WERI-Rb-1 (cell line): ENCODE data around the gene SHROOM3.

ENCODE experiments used
- DNase-seq: peaks from one replicate; pipeline ENCODE4 v3.0.0-alpha.2; 2020
- H3K27ac ChIP-seq: fragments of 250-450 bp; sonication (Bioruptor Pico); 2 replicates; pipeline ENCODE4 v1.5.1; 2020; ENCODE audit warnings: mild to moderate bottlenecking, moderate library complexity
- H3K27me3 ChIP-seq: fragments of 250-450 bp; sonication (Bioruptor Pico); 2 replicates; pipeline ENCODE4 v1.5.1; 2021; ENCODE audit warnings: mild to moderate bottlenecking, low read depth, moderate library complexity; ENCODE audit not compliant: insufficient read depth, severe bottlenecking
- H3K36me3 ChIP-seq: fragments of 250-450 bp; sonication (Bioruptor Pico); 2 replicates; pipeline ENCODE4 v1.5.1; 2020; ENCODE audit warnings: mild to moderate bottlenecking, moderate library complexity
- H3K4me3 ChIP-seq: 2 replicates; pipeline ENCODE4 v1.5.1; 2011; ENCODE audit warnings: low read depth, mild to moderate bottlenecking, control low read depth, low read length
- H3K9me3 ChIP-seq: fragments of 250-450 bp; sonication (Bioruptor Pico); 2 replicates; pipeline ENCODE4 v1.5.1; 2021; ENCODE audit warnings: mild to moderate bottlenecking, moderate library complexity; ENCODE audit not compliant: severe bottlenecking
- TF ChIP-seq, protein P1 (sequence below): IDR thresholded peaks from 2 replicates; pipeline ENCODE4 v1.5.1; 2011; ENCODE audit warnings: low read depth, mild to moderate bottlenecking, control low read depth, inconsistent platforms, low read length

SHROOM3 gene

DNA sequence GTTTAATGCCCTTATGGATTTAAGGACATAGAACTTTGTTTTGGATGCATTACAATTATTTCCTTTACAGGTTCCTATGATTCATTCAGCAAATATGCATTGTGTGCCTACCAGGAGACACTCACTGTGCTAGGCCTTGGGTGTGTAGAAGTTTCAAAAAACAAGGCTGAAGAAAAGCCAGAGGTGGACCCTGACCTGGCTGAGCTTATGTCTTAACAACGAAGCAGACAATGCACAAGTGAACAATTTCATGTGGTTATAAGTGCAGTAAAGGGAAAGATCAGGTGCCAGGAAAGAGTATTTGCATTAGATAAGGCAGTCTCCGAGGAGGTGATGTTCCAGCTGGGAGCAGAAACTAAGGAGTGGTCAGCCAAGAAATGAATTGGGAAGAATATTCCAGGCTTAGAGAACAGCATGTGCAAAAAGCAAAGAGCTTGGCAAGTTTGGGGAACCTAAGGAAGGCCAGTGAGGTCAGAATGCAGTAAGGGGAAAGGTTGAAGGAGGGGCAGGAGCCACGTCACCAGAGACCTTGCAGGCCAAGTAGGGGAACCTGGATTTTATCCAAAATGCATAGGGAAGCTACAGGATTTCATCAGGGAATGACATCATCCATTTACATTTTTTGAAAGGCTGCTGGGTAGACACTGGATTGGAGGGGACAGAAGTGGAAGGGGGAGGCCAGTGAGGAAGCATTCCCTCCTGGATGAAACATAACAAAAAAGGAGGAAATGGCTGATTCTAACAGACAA, 269.3 kb downstream of the SHROOM3 start:
- no peaks in the 10 kb centered on the region for H3K27me3 ChIP-seq
- DNase-seq = no peak
- H3K9me3 ChIP-seq = no peaks in the 10 kb centered on the region
- no peaks in the 10 kb centered on the region for H3K36me3 ChIP-seq
- H3K27ac ChIP-seq = no peak overlapping the region
- TF ChIP-seq, protein P1, sequence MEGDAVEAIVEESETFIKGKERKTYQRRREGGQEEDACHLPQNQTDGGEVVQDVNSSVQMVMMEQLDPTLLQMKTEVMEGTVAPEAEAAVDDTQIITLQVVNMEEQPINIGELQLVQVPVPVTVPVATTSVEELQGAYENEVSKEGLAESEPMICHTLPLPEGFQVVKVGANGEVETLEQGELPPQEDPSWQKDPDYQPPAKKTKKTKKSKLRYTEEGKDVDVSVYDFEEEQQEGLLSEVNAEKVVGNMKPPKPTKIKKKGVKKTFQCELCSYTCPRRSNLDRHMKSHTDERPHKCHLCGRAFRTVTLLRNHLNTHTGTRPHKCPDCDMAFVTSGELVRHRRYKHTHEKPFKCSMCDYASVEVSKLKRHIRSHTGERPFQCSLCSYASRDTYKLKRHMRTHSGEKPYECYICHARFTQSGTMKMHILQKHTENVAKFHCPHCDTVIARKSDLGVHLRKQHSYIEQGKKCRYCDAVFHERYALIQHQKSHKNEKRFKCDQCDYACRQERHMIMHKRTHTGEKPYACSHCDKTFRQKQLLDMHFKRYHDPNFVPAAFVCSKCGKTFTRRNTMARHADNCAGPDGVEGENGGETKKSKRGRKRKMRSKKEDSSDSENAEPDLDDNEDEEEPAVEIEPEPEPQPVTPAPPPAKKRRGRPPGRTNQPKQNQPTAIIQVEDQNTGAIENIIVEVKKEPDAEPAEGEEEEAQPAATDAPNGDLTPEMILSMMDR = no peak
- H3K4me3 ChIP-seq = no peak overlapping the region

- Histone ChIP-seq H3K27me3 (no peaks in the 10 kb centered on the region), H3K27ac (no peak overlapping the region)
- TF ChIP-seq, protein P1 = no peak
Measured at GRCh38 chr4:76705472-76705871, 270.4 kb downstream of the SHROOM3 start.

GRCh38 chr4:76706581-76706980, 271.6 kb downstream of the SHROOM3 start:
- DNase-seq = no peak
- TF ChIP-seq, protein P1 = no peak
- H3K9me3 ChIP-seq = no peaks in the 10 kb centered on the region
- no peak overlapping the region for H3K27ac ChIP-seq
- peaks cover 15% of the 10 kb centered on the region for H3K36me3 ChIP-seq
- H3K27me3 ChIP-seq = no peaks in the 10 kb centered on the region
- H3K4me3 ChIP-seq = no peak overlapping the region

More at GRCh38 chr4:76705472-76705871, 270.4 kb downstream of the SHROOM3 start:
- Histone ChIP-seq H3K4me3 (no peak overlapping the region), H3K36me3 (peaks cover 5% of the 10 kb centered on the region), H3K9me3 (no peaks in the 10 kb centered on the region)
- no peak for DNase-seq

DNA sequence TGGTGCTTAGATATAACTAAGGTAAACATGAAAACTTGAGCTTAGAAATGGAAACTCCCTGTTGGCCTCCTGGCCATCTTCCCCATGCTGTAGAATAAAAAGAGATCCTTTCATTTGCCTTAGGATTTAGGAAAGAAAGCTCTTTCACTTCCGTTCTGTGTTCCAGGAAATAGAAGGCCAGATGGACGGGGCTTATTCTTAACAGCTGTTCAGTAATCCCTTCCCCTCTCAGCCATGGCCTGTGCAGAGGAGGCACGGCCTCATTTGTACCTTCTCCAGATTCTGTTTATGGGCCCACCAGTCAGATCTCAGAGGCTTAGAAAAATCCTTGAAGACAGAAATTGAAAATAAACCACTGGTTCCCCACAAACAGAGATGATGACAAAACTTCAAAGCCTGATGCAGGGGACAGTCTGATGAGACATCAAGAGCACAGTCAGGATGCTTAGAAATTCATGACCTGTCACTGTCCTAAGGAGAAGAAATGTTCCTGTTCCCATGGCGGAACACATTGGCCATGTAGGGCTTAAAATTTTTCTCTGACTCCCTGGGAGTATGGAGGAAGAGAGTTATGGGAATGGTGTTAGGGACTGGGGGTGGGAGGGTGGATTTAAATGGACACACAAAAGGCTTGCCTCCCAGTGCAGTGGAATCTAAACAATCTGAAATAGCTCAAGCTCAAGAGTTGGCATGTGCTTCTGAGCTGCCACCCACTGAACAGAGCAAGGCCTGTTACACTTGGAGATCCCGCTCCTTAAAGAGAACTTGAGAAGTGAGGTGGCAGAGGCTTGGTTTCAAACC, 274.1 kb downstream of the SHROOM3 start:
- Histone ChIP-seq H3K36me3 (peaks cover 26% of the 10 kb centered on the region), H3K27ac (peak overlapping the region; percentile 61), H3K27me3 (no peaks in the 10 kb centered on the region), H3K9me3 (no peaks in the 10 kb centered on the region), H3K4me3 (no peak overlapping the region)
- TF ChIP-seq, protein P1 = no peak
- peak; percentile 87 for DNase-seq

DNA sequence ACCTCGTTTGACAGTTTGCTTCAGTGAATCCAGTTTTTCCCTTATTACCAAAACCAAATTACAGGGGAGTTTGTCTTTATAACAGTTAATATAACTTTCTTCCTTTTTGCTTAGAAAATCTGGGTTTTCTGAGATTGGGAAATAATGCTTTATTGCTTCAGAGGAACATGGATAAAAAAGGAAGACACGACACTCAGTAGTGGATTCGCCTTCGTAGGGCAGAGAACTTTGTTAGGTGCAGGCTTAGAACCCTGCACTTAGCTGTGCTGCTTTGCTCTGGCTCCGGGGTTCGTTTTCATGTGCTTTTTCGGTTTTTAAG, 274.7 kb downstream of the SHROOM3 start:
- no peak overlapping the region for H3K4me3 ChIP-seq
- TF ChIP-seq, protein P1 = no peak
- H3K27me3 ChIP-seq = no peaks in the 10 kb centered on the region
- no peak for DNase-seq
- peak overlapping the region; percentile 61 for H3K27ac ChIP-seq
- H3K9me3 ChIP-seq = no peaks in the 10 kb centered on the region
- peaks cover 26% of the 10 kb centered on the region for H3K36me3 ChIP-seq
